ENCODE results near the gene NCOA7. TPM values are rescaled to one million over a fixed set of nuclear protein-coding genes. Genes with fewer than 3 reads are reported as not detected.

Gene NCOA7
- total RNA-seq, 3 donors from 2014 or later (not counting 1 experiment from before 2014, with no cell fraction given): 37.3 to 66.6 (median 56.8) TPM

DNA sequence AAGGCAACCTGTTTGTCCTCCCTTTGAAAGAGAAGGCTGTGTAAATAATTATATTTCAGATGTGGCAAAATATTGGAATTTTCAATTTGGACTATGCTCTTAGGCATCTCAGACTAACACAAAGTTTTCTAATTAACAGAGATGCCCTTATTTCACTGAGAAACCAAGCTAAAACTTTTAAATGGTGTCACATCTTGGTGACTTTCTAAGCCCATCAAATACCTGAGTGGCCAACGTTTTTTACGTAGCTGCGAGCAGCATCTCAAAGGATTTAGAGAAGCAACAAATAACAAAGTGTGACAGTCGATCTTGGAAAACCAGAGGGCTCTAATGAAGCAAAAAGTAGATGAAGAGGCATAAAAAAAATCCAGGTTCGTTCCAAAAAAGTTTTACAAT lies 44.7 kb upstream of the NCOA7 start:
- Histone ChIP-seq H3K9me3 (ENCODE audit: control insufficient read depth, insufficient read depth, low read length) (no peaks in the 10 kb centered on the region), H3K4me1 (ENCODE audit: control insufficient read depth, insufficient read depth, low read length) (peaks cover 29% of the 10 kb centered on the region), H3K4me3 (ENCODE audit: low read length) (no peak overlapping the region), H3K36me3 (ENCODE audit: control insufficient read depth, insufficient read depth, low read length) (no peaks in the 10 kb centered on the region), H3K27me3 (ENCODE audit: control insufficient read depth, insufficient read depth, low read length) (peaks cover 47% of the 10 kb centered on the region), H3K27ac (ENCODE audit: low read length) (no peak overlapping the region)
- Mint-ChIP-seq H3K36me3 (peaks cover 8% of the 10 kb centered on the region), H3K27ac (peak overlapping the region; percentile 83 to 89), H3K27me3 (ENCODE audit: low read depth in 2 of 2) (peaks cover 21 to 42% of the 10 kb centered on the region in 2 donors), H3K4me1 (peaks cover 30 to 32% of the 10 kb centered on the region in 2 donors), H3K9me3 (no peaks in the 10 kb centered on the region), H3K4me3 (peak overlapping the region; percentile 94)
- DNase-seq: no peak
- intact Hi-C loops (cut with micrococcal nuclease): no loop called here
- 81% methylated on average over 5 of the region's 5 CpGs for WGBS (ENCODE audit: insufficient coverage)
- TF ChIP-seq, protein P1, sequence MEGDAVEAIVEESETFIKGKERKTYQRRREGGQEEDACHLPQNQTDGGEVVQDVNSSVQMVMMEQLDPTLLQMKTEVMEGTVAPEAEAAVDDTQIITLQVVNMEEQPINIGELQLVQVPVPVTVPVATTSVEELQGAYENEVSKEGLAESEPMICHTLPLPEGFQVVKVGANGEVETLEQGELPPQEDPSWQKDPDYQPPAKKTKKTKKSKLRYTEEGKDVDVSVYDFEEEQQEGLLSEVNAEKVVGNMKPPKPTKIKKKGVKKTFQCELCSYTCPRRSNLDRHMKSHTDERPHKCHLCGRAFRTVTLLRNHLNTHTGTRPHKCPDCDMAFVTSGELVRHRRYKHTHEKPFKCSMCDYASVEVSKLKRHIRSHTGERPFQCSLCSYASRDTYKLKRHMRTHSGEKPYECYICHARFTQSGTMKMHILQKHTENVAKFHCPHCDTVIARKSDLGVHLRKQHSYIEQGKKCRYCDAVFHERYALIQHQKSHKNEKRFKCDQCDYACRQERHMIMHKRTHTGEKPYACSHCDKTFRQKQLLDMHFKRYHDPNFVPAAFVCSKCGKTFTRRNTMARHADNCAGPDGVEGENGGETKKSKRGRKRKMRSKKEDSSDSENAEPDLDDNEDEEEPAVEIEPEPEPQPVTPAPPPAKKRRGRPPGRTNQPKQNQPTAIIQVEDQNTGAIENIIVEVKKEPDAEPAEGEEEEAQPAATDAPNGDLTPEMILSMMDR (IDR thresholded peaks at IDR 0.05): no peak
- no peak for ATAC-seq

- Histone ChIP-seq H3K27me3 (ENCODE audit: control insufficient read depth, insufficient read depth, low read length) (peaks cover 52% of the 10 kb centered on the region), H3K4me3 (ENCODE audit: low read length) (peak overlapping the region; percentile 76)
Measured at GRCh38 chr6:125746731-125747588, 43.8 kb upstream of the NCOA7 start.

GRCh38 chr6:125747589-125748405 lies 43.0 kb upstream of the NCOA7 start:
- Histone ChIP-seq H3K4me3 (ENCODE audit: low read length) (peak overlapping the region; percentile 76), H3K27ac (ENCODE audit: low read length) (peak overlapping the region; percentile 49), H3K27me3 (ENCODE audit: control insufficient read depth, insufficient read depth, low read length) (peaks cover 52% of the 10 kb centered on the region), H3K4me1 (ENCODE audit: control insufficient read depth, insufficient read depth, low read length) (peaks cover 29% of the 10 kb centered on the region), H3K36me3 (ENCODE audit: control insufficient read depth, insufficient read depth, low read length) (no peaks in the 10 kb centered on the region), H3K9me3 (ENCODE audit: control insufficient read depth, insufficient read depth, low read length) (no peaks in the 10 kb centered on the region)
- intact Hi-C loops (cut with micrococcal nuclease): no loop called here
- no peaks in the 10 kb centered on the region for H3K9me3 Mint-ChIP-seq
- WGBS (ENCODE audit: insufficient coverage): under 1% methylated on average over 76 of the region's 76 CpGs
- H3K27me3 Mint-ChIP-seq (ENCODE audit: low read depth in 2 of 2): peaks cover 17 to 31% of the 10 kb centered on the region in 2 donors
- H3K4me3 Mint-ChIP-seq: peak overlapping the region; percentile 94
- ATAC-seq: no peak
- H3K36me3 Mint-ChIP-seq: peaks cover 8% of the 10 kb centered on the region
- H3K27ac Mint-ChIP-seq: peak overlapping the region; percentile 83 to 89
- H3K4me1 Mint-ChIP-seq: peaks cover 32 to 35% of the 10 kb centered on the region in 2 donors
- TF ChIP-seq, protein P1 (IDR thresholded peaks at IDR 0.05): no peak
- DNase-seq: peak; percentile 39 to 55

More at GRCh38 chr6:125746731-125747588, 43.8 kb upstream of the NCOA7 start:
- H3K27me3 Mint-ChIP-seq (ENCODE audit: low read depth in 2 of 2): peaks cover 23 to 39% of the 10 kb centered on the region in 2 donors
- intact Hi-C loops (cut with micrococcal nuclease): no loop called here
- no peaks in the 10 kb centered on the region for H3K9me3 Mint-ChIP-seq
- peaks cover 8% of the 10 kb centered on the region for H3K36me3 Mint-ChIP-seq
- TF ChIP-seq, protein P1 (IDR thresholded peaks at IDR 0.05): no peak
- peak overlapping the region; percentile 49 for H3K27ac ChIP-seq (ENCODE audit: low read length)
- peaks cover 29% of the 10 kb centered on the region for H3K4me1 ChIP-seq (ENCODE audit: control insufficient read depth, insufficient read depth, low read length)
- H3K36me3 ChIP-seq (ENCODE audit: control insufficient read depth, insufficient read depth, low read length): no peaks in the 10 kb centered on the region
- 1% methylated on average over 31 of the region's 32 CpGs for WGBS (ENCODE audit: insufficient coverage)
- H3K4me3 Mint-ChIP-seq: peak overlapping the region; percentile 94
- peak overlapping the region; percentile 83 to 89 for H3K27ac Mint-ChIP-seq
- ATAC-seq (peak; percentile 57 to 74 (median 59)), DNase-seq (peak; percentile 55 to 88)
- peaks cover 32 to 35% of the 10 kb centered on the region in 2 donors for H3K4me1 Mint-ChIP-seq
- no peaks in the 10 kb centered on the region for H3K9me3 ChIP-seq (ENCODE audit: control insufficient read depth, insufficient read depth, low read length)
